Measurements from ENCODE around the gene USP6NL.

DNA sequence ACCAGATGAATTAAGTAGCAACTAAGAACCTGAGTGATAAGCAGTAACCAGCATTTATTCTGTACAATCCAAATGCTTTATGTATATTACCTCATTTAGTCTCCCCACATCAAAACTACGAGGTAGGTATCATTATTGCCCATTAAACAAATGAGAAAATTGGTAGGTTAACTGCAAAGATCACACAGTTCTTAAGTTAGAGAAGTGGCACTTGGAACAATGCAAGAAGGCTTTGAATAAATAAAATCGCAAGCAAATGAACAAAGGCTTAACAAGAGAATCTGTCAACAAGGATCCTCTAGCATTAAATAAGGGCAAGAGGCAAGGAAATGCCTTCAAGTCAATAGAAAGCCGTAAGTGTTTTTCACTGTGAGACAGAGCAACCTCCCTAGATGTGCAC is 70.2 kb downstream of the USP6NL start:
- TF ChIP-seq EZH2 (IDR thresholded peaks at IDR 0.05), result no peak
- TF ChIP-seq, protein P1, sequence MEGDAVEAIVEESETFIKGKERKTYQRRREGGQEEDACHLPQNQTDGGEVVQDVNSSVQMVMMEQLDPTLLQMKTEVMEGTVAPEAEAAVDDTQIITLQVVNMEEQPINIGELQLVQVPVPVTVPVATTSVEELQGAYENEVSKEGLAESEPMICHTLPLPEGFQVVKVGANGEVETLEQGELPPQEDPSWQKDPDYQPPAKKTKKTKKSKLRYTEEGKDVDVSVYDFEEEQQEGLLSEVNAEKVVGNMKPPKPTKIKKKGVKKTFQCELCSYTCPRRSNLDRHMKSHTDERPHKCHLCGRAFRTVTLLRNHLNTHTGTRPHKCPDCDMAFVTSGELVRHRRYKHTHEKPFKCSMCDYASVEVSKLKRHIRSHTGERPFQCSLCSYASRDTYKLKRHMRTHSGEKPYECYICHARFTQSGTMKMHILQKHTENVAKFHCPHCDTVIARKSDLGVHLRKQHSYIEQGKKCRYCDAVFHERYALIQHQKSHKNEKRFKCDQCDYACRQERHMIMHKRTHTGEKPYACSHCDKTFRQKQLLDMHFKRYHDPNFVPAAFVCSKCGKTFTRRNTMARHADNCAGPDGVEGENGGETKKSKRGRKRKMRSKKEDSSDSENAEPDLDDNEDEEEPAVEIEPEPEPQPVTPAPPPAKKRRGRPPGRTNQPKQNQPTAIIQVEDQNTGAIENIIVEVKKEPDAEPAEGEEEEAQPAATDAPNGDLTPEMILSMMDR (IDR thresholded peaks at IDR 0.05), result no peak
